ENCODE results near the gene GPR85. TPM values are rescaled to one million over a fixed set of nuclear protein-coding genes. Genes with fewer than 3 reads are reported as not detected.

Gene GPR85
- total and polyA plus RNA-seq, 2 of the 4 experiments (the other 2 are of a cell fraction) = 1.7 to 5.4 TPM

- Histone ChIP-seq H4K20me1 (ENCODE audit: insufficient read depth, low read length) (no peaks in the 10 kb centered on the region), H2AK5ac (ENCODE audit: low read depth, low read length) (no peak overlapping the region), H3K36me3 (ENCODE audit: control insufficient read depth, insufficient read depth, low read length) (no peaks in the 10 kb centered on the region), H4K5ac (ENCODE audit: low read depth, low read length) (no peak overlapping the region), H4K91ac (ENCODE audit: insufficient read depth, low read depth, low read length) (no peak overlapping the region), H2BK120ac (ENCODE audit: low read depth, low read length) (no peak overlapping the region), H3K9me1 (ENCODE audit: insufficient read depth, low read length) (no peaks in the 10 kb centered on the region), H3K14ac (replicated peaks; ENCODE audit: low read depth, low read length) (no peak overlapping the region), H3K9ac (ENCODE audit: low read depth, low read length) (no peak overlapping the region), H3K4me3 (ENCODE audit: insufficient read depth, low read depth, low read length) (no peak overlapping the region), H2BK5ac (ENCODE audit: low read depth, low read length, poor library complexity, severe bottlenecking) (no peak overlapping the region), H3K4me1 (ENCODE audit: control insufficient read depth, insufficient read depth, low read length) (no peaks in the 10 kb centered on the region), H3K4ac (ENCODE audit: low read depth, low read length) (no peak overlapping the region), H2AFZ (replicated peaks; ENCODE audit: low read length, poor library complexity) (no peak overlapping the region), H3K9me3 (ENCODE audit: control insufficient read depth, insufficient read depth, low read length) (no peaks in the 10 kb centered on the region), H3K18ac (ENCODE audit: low read depth, low read length) (no peak overlapping the region), H3K27me3 (ENCODE audit: control insufficient read depth, insufficient read depth, low read length) (no peaks in the 10 kb centered on the region), H3K23ac (ENCODE audit: low read depth, low read length) (no peak overlapping the region), H3K27ac (ENCODE audit: insufficient read depth, low read length) (no peak overlapping the region), H2AK9ac (replicated peaks; ENCODE audit: low read depth, low read length, poor library complexity) (no peak overlapping the region), H2BK15ac (ENCODE audit: low read depth, low read length) (no peak overlapping the region), H3K79me1 (ENCODE audit: low read depth in 1 of 2, low read length in 2 of 2) (no peaks in the 10 kb centered on the region), H4K8ac (ENCODE audit: low read depth in 2 of 2, low read length in 2 of 2) (no peak overlapping the region), H2BK20ac (ENCODE audit: low read depth, low read length) (no peak overlapping the region), H3K4me2 (ENCODE audit: low read depth, low read length) (no peak overlapping the region), H3K56ac (ENCODE audit: extremely low read depth, insufficient read depth, low read length) (no peak overlapping the region)
- ATAC-seq (ENCODE audit: low read depth) (no peak), DNase-seq (no peak)
- ChIA-PET CTCF (no interaction called here), POLR2A (ENCODE audit: unreplicated experiment) (interaction anchor here (0.7 kb wide), 1 partner anchor 68 kb away, joined by 3 read pairs; no protein-coding TSS in a partner anchor)
- intact Hi-C loops (cut with micrococcal nuclease) (no loop called here), in situ Hi-C loops (cut with MboI; ENCODE audit: low sequenced_read_pairs) (no loop called here), dilution Hi-C loops (cut with HindIII; ENCODE audit: low sequenced_read_pairs, unreplicated experiment) (no loop called here)
- BruUV-seq (replicated peaks) = no TSS peak
- no CpG with 5 or more reads among the region's 2 CpGs for whole genome bisulfite sequencing, 2 experiments (ENCODE audit: extremely low coverage in 2 of 2, insufficient read length in 1 of 2)
- TF ChIP-seq RFX5 (IDR thresholded peaks at IDR 0.05; ENCODE audit: low read depth, low read length) (no peak), NFE2L2 (IDR thresholded peaks at IDR 0.05; ENCODE audit: low read depth, low read length) (no peak), USF2 (IDR thresholded peaks at IDR 0.05; ENCODE audit: low read depth, low read length) (no peak), CEBPB (IDR thresholded peaks at IDR 0.05; ENCODE audit: low read depth, low read length) (no peak), CHD1 (IDR thresholded peaks at IDR 0.05; ENCODE audit: low read depth, low read length) (no peak), MAZ (IDR thresholded peaks at IDR 0.05; ENCODE audit: borderline replicate concordance, low read depth, low read length) (no peak), FOS (IDR thresholded peaks at IDR 0.05; ENCODE audit: low read depth, low read length) (no peak), RCOR1 (IDR thresholded peaks at IDR 0.05; ENCODE audit: insufficient replicate concordance, low read length) (no peak), CTCF (conservative IDR thresholded peaks at IDR 0.05; ENCODE audit: low read depth, low read length) (no peak), BHLHE40 (IDR thresholded peaks at IDR 0.05; ENCODE audit: low read depth, low read length) (no peak), MAFK (IDR thresholded peaks at IDR 0.05; ENCODE audit: low read depth, low read length) (no peak), SMC3 (IDR thresholded peaks at IDR 0.05; ENCODE audit: low read depth, low read length) (no peak)
Observed at GRCh38 chr7:113033959-113034358, 52.7 kb downstream of the GPR85 start.

All from IMR-90 (cell line).